Mesothelial cell of epicardium (in vitro differentiated cells): Measurements from ENCODE around the gene PDLIM4. TPM values are rescaled to one million over a fixed set of nuclear protein-coding genes. Genes with fewer than 3 reads are reported as not detected.

ENCODE experiments used
- DNase-seq, 2 experiments: peaks; one replicate each; pipeline ENCODE4 v3.0.0; 2021; ENCODE audit warnings: low spot score in 2 of 2; ENCODE audit not compliant: unreplicated experiment in 2 of 2
- H3K27ac Mint-ChIP-seq: 2 replicates; pipeline ENCODE4 v1.8.0; 2021; ENCODE audit warnings: mixed read lengths
- H3K27me3 Mint-ChIP-seq: 2 replicates; pipeline ENCODE4 v1.8.0; 2021; ENCODE audit warnings: low read depth, mixed read lengths
- H3K36me3 Mint-ChIP-seq: 2 replicates; pipeline ENCODE4 v1.8.0; 2021; ENCODE audit warnings: mixed read lengths
- H3K4me1 Mint-ChIP-seq: 2 replicates; pipeline ENCODE4 v1.8.0; 2021; ENCODE audit warnings: mixed read lengths
- H3K4me3 Mint-ChIP-seq: 2 replicates; pipeline ENCODE4 v1.8.0; 2021; ENCODE audit warnings: mild to moderate bottlenecking, moderate library complexity, mixed read lengths
- H3K9me3 Mint-ChIP-seq: 2 replicates; pipeline ENCODE4 v1.8.0; 2021; ENCODE audit warnings: mixed read lengths
- CTCF ChIP-seq: fragments of 200-600 bp; sonication (generic); IDR thresholded peaks from one replicate; pipeline ENCODE4 v1.5.0; 2021; ENCODE audit warnings: antibody characterized with exemption; ENCODE audit not compliant: unreplicated experiment
- total RNA-seq: library from RNA; stranded (reverse); gene quantifications from 3 replicates; pipeline ENCODE4 v1.2.1, GENCODE V29; 2021

PDLIM4 gene
- total RNA-seq, 1 donor from 2014 or later: 50.7 TPM

- H3K9me3 Mint-ChIP-seq: no peaks in the 10 kb centered on the region
- H3K4me3 Mint-ChIP-seq: peak overlapping the region; percentile 73
- peaks cover 38% of the 10 kb centered on the region for H3K4me1 Mint-ChIP-seq
- peak in 1 of 2 experiments; percentile 43 for DNase-seq
- H3K27me3 Mint-ChIP-seq: no peaks in the 10 kb centered on the region
- H3K27ac Mint-ChIP-seq: peak overlapping the region; percentile 93
- peaks cover 8% of the 10 kb centered on the region for H3K36me3 Mint-ChIP-seq
- TF ChIP-seq CTCF: no peak
Observed at GRCh38 chr5:132258102-132259068, 889 bp downstream of the PDLIM4 start.

- no peak for TF ChIP-seq CTCF
- H3K4me1 Mint-ChIP-seq: peaks cover 42% of the 10 kb centered on the region
- H3K4me3 Mint-ChIP-seq: peak overlapping the region; percentile 73
- no peaks in the 10 kb centered on the region for H3K9me3 Mint-ChIP-seq
- peak in 1 of 2 experiments; percentile 62 for DNase-seq
- peaks cover 9% of the 10 kb centered on the region for H3K36me3 Mint-ChIP-seq
- peak overlapping the region; percentile 93 for H3K27ac Mint-ChIP-seq
- no peaks in the 10 kb centered on the region for H3K27me3 Mint-ChIP-seq
Observed at GRCh38 chr5:132259069-132259851, 1.8 kb downstream of the PDLIM4 start.

- no peaks in the 10 kb centered on the region for H3K27me3 Mint-ChIP-seq
- no peak for TF ChIP-seq CTCF
- no peak for DNase-seq
- H3K4me1 Mint-ChIP-seq: peaks cover 50% of the 10 kb centered on the region
- peak overlapping the region; percentile 23 for H3K4me3 Mint-ChIP-seq
- peak overlapping the region; percentile 93 for H3K27ac Mint-ChIP-seq
- H3K36me3 Mint-ChIP-seq: peaks cover 9% of the 10 kb centered on the region
- no peaks in the 10 kb centered on the region for H3K9me3 Mint-ChIP-seq
Observed at GRCh38 chr5:132260051-132260450, 2.6 kb downstream of the PDLIM4 start.

- peak in 1 of 2 experiments; percentile 27 for DNase-seq
- Mint-ChIP-seq H3K36me3 (peaks cover 11% of the 10 kb centered on the region), H3K9me3 (no peaks in the 10 kb centered on the region), H3K4me3 (peak overlapping the region; percentile 23), H3K27me3 (no peaks in the 10 kb centered on the region), H3K4me1 (peaks cover 59% of the 10 kb centered on the region), H3K27ac (peak overlapping the region; percentile 93)
- no peak for TF ChIP-seq CTCF
Observed at GRCh38 chr5:132260714-132261551, 3.4 kb downstream of the PDLIM4 start.
